ENCODE measurements around the gene HERC3.

The HERC3 gene

DNA sequence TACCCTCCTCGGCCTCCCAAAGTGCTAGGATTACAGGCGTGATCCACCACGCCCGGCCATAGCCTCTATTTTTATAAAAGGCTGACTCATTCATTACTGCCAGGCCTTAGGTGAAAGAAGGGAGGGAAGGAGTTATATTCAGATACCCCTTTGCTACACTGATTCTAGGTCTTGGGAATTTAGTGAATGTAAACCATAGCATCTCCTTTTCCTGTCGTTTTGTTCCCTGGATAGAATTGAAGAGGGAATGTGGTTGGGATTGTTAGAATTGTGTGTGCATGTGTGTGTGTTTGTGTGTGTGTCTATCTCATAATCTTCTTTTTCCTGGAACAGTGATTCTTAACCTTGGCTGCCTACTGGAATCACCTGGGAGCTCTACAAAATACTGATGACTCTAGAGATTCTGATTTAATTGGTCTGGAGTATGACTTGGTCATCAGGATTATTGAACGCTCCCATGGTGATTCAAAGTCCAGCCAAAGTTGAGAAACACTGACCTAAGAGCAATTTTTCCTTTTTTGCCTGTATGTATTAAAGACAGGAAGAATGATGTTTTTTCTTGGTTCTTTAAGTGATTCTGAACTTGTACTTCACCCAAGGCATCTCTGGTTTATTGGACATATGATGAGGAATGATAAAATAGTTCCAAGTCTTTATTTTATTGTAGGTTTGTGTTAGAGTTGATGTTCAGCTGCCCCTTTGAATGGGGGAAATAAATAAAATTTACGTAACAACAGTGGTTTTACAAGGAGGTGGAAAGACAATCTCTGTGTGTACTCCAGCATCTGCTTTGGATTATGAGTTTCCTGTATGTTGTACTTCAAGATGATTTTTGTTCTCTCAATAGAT, 68.4 kb downstream of the HERC3 start:
- no peak for TF ChIP-seq GATA2 (IDR thresholded peaks at IDR 0.05; ENCODE audit: low read depth, low read length)
- no peak for TF ChIP-seq GATA3 (IDR thresholded peaks at IDR 0.05; ENCODE audit: low read depth, low read length)

DNA sequence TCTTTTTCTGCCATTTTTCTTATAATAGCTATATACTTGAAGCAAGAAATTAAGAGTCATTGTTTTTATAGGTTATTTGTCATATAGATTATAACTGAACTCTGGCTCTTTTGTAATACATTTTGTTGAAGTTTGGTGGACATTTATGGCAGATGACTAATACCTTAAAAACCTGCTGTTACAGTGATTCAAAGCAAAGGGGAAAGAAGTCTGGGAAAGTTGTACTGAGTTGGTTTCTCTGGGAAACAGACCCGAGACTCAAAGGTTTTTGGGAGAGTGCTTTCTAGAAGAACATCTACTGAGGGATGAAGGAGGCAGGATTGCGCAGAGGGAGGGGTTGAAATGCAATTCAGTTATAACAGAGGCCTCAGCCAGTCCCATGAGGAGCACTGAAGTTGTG, 69.5 kb downstream of the HERC3 start:
- TF ChIP-seq GATA2 (IDR thresholded peaks at IDR 0.05; ENCODE audit: low read depth, low read length) (no peak), GATA3 (IDR thresholded peaks at IDR 0.05; ENCODE audit: low read depth, low read length) (no peak)

DNA sequence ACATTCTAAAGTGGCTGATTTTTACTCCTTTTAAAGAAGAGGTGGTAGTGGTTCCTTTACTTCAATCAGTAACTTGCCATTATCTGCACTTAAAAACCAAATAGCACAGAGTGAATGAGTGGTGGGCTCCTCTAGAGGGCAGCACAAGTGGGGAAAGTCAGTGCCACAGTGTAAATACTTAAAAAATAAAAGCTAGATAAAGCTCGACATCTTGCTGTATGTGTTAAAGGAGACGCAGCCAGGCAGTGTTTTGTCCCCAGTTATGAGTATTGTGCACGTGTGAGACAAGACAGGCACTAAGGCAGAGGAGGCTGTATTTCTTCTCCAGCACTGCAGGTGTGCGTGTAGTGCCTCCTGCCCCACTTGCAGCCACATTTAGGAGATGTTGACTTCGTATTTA, 80.7 kb downstream of the HERC3 start:
- TF ChIP-seq GATA2 (IDR thresholded peaks at IDR 0.05; ENCODE audit: low read depth, low read length) (no peak), GATA3 (IDR thresholded peaks at IDR 0.05; ENCODE audit: low read depth, low read length) (no peak)

DNA sequence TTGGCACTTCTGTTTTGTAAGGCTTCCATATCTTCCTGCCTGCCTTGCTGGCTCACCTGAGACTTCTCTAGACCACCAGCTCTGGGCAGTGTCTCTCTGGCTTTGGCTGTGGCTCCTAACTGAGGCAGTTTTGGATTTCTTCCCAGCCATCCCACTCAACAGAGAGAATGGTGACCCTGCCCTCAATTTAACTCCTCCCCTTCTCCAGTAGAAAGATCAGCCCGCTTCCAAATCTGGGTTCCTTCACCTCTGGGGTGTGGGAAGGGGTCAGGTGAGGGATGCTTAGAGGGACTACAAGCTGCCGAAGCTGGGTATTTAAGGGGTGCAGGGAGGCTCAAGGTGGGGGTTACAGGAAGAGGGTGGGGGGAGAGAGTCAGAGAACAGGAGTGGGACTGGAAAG, 81.6 kb downstream of the HERC3 start:
- TF ChIP-seq GATA3 (IDR thresholded peaks at IDR 0.05; ENCODE audit: low read depth, low read length): no peak
- TF ChIP-seq GATA2 (IDR thresholded peaks at IDR 0.05; ENCODE audit: low read depth, low read length): no peak

DNA sequence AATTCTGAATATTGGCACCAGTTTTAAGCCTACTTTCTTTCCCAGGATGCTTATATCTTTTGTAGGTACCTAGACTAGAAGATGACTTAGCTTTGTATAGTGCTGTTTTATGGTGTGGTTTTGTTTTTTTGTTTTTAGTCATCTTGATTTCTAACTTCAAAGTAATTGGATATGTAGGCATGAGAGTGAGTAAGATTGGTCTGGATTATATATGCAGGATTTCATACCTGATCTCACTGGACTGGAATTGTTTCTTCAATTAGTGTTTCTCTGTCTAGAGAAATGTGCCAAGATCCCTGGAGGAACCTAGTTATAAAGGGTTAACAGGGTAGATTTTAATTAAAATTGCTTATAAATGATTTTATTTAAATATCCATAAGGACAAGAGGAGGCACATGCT, 82.3 kb downstream of the HERC3 start:
- no peak for TF ChIP-seq GATA3 (IDR thresholded peaks at IDR 0.05; ENCODE audit: low read depth, low read length)
- no peak for TF ChIP-seq GATA2 (IDR thresholded peaks at IDR 0.05; ENCODE audit: low read depth, low read length)

DNA sequence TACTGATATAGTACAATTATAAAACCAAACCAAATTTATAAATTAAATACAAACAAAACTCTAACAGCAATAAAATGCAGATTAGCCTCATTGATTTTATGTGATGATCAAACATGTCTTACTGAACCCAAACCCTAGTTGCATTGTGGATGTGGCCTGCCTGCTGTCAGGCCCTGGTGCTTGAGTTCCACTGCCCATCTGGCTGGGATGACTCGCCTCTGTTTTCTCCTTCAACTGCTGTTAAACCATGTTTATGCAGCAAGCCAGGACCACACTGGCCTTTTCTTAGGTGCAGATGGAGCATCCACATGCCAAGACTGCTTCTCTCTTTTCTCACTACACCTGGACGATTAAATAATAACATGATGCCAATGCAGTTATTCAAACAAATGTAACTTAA, 82.7 kb downstream of the HERC3 start:
- no peak for TF ChIP-seq GATA3 (IDR thresholded peaks at IDR 0.05; ENCODE audit: low read depth, low read length)
- no peak for TF ChIP-seq GATA2 (IDR thresholded peaks at IDR 0.05; ENCODE audit: low read depth, low read length)

DNA sequence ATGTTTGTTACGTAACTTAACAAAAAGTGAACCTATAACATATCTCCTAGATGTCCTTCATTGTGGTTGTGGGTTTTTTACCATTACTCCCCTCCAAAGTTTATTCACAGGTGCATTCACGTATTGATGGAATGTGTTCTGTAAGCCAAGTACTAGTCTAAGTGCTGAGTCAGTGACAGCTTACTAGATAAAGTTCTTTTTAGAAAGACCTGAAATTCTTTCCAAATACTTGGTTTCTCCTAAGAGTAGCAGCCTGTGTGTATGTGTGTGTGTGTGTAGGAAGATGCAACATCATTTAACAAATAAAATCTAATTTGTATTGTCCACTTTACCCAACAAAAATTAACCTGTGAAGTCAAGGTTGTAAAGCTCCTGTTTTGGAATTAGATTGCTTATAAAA, 83.3 kb downstream of the HERC3 start:
- no peak for TF ChIP-seq GATA3 (IDR thresholded peaks at IDR 0.05; ENCODE audit: low read depth, low read length)
- no peak for TF ChIP-seq GATA2 (IDR thresholded peaks at IDR 0.05; ENCODE audit: low read depth, low read length)

DNA sequence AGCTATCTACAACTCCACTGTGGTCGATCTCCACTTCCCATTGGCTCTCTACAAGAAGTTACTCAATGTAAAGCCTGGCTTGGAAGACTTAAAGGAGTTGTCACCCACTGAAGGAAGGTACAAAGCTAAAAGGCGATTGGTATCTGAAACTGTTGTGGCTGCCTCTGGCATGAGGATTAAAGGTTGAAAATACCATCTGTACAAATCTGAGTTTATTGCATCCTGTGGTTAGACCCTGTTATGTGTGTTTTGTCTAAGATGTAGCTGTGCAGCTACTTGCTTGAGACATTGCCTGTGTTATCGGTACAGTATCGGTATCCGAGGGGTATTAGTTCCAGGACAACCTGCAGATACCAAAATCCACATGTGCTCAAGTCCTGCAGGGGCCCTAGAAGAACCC, 88.9 kb downstream of the HERC3 start:
- TF ChIP-seq GATA3 (IDR thresholded peaks at IDR 0.05; ENCODE audit: low read depth, low read length): no peak
- no peak for TF ChIP-seq GATA2 (IDR thresholded peaks at IDR 0.05; ENCODE audit: low read depth, low read length)

DNA sequence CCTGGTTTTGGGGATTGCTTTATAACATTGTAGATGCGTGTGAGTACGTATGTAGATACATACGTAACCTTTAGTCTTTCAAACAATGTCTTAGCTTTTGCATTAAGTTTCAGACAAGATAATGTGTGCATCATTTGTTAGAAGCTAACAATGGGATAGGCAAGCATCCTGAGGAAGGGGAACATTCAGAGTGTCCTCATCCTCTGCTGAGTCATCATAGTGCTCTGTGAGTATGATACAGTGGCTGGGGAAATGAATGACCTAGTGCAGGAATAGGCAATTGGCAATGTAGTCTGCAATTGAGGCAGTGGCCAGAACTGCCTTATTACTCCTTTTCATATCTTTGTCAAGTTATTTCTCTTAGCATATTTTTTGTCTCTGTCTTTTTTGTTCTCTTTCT, 98.1 kb downstream of the HERC3 start:
- TF ChIP-seq GATA3 (IDR thresholded peaks at IDR 0.05; ENCODE audit: low read depth, low read length): no peak
- no peak for TF ChIP-seq GATA2 (IDR thresholded peaks at IDR 0.05; ENCODE audit: low read depth, low read length)

DNA sequence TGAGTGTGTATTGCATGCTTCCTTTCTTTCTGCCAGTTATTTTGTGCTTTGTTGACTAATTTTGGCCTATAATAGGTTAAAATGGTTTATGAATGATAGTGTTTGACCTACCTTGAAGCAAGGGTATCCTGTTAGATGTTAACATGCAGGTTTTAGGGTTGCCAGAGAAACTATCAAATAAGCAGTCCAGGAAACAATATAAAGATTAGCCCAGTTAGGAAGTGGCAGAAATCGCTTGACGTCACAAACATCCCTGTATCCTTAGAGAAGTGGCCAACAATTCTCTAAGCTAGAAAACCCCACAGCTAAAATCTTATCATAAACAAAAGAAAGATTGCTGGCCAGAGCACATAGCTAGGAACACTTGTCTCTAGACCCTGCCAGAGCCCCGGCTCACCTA, 101.5 kb downstream of the HERC3 start:
- TF ChIP-seq GATA2 (IDR thresholded peaks at IDR 0.05; ENCODE audit: low read depth, low read length) (no peak), GATA3 (IDR thresholded peaks at IDR 0.05; ENCODE audit: low read depth, low read length) (no peak)

DNA sequence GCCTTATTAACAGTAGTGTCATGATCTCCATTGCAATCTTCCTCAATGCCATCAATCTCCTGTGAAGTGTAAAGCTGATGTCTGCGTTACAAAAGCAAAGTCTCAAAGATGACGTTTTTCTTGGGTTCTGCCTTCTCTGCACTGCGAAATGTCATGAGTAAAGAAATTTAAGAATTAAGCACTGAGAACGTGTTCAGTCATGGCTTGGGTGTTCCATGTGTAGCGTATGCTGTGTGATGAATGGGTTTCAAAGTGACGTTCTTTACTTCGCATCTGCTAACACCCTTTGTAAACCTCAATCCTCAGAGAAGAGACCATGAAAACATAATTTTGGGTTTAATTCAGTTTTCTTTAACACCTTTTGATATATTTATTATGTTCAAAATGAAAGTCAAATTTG, 104.3 kb downstream of the HERC3 start:
- TF ChIP-seq GATA3 (IDR thresholded peaks at IDR 0.05; ENCODE audit: low read depth, low read length) (no peak), GATA2 (IDR thresholded peaks at IDR 0.05; ENCODE audit: low read depth, low read length) (no peak)

DNA sequence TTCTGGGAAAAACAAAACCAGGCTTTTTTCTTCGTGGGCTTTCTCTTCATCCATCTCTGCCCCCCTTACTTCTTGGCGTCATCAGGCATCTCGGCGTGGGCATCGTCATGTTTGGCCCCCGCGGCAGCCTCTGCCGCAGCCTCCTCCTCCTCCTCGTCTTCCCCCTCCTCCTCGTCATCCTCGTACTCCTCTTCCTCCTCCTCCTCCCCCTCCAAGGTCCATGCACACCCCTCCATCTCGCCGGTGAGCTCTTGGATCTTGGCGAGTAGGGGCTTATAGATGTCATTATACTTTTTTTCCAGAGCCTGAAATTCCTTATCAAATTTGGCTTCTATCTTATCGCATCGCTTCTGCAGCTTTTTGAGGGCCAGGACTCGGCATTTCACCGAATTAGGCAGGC, 104.9 kb downstream of the HERC3 start:
- TF ChIP-seq GATA2 (IDR thresholded peaks at IDR 0.05; ENCODE audit: low read depth, low read length) (0 out of 2 replicates have a peak, but pooled peaks have one; percentile 16), GATA3 (IDR thresholded peaks at IDR 0.05; ENCODE audit: low read depth, low read length) (no peak)

DNA sequence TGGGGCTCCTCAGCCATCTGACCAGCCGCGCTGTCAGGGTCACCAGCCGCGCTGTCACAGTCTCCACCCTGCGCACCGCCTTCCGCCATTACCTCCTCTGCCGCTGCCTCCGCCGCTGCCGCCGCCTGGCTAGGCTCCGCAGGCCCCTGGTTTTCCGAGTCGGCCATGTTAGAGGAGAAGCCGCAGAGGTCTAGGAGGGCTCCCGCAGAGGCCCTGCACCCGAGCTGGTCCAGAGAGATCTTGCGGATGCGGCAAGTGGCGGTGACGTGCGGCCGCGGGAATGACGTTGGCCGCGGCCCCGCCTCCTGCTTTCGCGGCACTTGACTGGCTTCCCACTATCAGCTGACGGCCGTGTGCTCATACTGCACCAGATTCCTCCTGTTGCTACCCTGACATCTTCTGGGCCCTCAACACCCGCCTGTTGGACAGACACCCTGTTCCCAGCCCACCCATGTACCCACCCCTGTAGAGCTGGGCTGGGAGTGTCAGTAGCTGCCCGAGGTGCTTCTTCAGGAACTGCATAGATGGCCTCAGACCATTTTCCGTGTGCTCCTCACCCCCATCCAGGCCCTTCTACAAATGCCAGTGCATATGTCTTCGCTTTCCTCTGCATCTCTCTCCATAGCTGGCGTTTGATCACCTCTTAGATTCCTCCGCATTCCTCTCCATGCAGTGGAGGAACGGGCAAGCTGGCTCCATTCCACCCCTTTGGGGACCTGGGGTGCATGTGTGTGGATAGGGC, 105.5 kb downstream of the HERC3 start, which contains the start of gene NAP1L5:
TSS of gene NAP1L5 (minus strand) at position 242 of the 742 bp plus-strand sequence. CDS start at position 167, 75 bp downstream.
- no peak for TF ChIP-seq GATA2 (IDR thresholded peaks at IDR 0.05; ENCODE audit: low read depth, low read length)
- no peak for TF ChIP-seq GATA3 (IDR thresholded peaks at IDR 0.05; ENCODE audit: low read depth, low read length)

DNA sequence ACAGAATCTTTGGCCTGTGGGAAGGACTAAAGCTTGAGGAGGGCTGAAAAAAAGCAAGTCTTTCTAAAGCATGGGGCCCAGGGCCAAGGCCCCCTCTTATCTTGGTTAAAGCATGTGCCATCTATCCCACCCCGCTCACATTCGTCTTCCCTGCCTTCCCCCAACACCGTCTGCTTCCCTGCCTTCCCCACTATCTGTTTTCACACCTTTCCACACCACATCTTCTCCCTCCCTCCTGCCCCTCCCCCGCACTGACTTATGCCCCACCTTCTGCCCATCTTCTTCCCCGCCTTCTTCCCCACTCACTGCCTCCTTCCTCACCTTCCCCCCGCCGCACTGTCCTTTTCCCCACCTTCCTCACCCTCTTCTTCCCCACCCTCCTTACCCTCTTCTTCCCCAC, 106.2 kb downstream of the HERC3 start:
- TF ChIP-seq GATA2 (IDR thresholded peaks at IDR 0.05; ENCODE audit: low read depth, low read length): no peak
- TF ChIP-seq GATA3 (IDR thresholded peaks at IDR 0.05; ENCODE audit: low read depth, low read length): no peak

DNA sequence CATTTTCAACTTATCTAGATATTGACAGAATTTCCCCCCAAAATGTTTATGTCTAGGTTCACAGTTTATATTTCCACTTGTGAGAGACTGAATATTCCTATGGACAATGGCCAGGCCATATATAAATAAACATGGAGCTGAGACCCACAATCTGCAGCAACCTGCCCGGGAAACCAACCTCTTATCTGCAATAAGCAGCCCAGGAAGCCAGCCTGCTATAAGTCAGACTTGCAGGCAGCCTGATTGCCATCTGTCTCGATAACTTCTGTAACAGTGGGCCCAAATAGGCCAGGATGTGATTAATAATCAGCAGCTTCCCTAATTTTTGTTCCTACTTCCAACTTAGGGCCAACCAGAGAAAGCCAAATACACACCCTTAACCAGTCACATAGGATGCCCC, 110.5 kb downstream of the HERC3 start:
- TF ChIP-seq GATA2 (IDR thresholded peaks at IDR 0.05; ENCODE audit: low read depth, low read length): no peak
- TF ChIP-seq GATA3 (IDR thresholded peaks at IDR 0.05; ENCODE audit: low read depth, low read length): no peak

All from SH-SY5Y (cell line).